ENCODE data around the gene BCAR3.

DNA sequence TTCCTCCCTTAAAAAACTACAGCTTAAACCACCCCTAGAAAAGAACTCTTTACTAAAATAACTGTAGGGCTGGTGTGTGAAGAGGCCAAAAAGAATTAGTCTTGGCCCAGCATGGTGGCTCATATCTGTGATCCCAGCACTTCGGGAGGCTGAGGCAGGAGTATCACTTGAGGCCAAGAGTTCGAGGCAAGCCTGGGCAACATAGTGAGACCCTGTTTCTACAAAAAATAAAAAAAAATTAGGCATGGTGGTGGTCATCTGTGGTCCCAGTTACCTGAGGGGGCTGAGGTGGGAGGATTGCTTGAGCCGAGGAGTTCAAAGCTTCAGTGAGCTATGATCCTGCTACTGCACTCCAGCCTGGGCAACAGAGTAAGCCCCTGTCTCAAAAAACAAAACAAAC is 44.9 kb downstream of the BCAR3 start:
- TF ChIP-seq, protein P1, sequence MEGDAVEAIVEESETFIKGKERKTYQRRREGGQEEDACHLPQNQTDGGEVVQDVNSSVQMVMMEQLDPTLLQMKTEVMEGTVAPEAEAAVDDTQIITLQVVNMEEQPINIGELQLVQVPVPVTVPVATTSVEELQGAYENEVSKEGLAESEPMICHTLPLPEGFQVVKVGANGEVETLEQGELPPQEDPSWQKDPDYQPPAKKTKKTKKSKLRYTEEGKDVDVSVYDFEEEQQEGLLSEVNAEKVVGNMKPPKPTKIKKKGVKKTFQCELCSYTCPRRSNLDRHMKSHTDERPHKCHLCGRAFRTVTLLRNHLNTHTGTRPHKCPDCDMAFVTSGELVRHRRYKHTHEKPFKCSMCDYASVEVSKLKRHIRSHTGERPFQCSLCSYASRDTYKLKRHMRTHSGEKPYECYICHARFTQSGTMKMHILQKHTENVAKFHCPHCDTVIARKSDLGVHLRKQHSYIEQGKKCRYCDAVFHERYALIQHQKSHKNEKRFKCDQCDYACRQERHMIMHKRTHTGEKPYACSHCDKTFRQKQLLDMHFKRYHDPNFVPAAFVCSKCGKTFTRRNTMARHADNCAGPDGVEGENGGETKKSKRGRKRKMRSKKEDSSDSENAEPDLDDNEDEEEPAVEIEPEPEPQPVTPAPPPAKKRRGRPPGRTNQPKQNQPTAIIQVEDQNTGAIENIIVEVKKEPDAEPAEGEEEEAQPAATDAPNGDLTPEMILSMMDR (IDR thresholded peaks at IDR 0.05): no peak
- no peak for TF ChIP-seq POLR2A (IDR thresholded peaks at IDR 0.05)
- TF ChIP-seq POLR2AphosphoS5 (IDR thresholded peaks at IDR 0.05; ENCODE audit: insufficient read depth in 1 of 2, low read depth in 1 of 2): no peak

Measured in vagina (tissue), 2 donors.